Ishikawa (cell line): ENCODE data around the gene HOXB4.

Experiments used
- CEBPB ChIP-seq: IDR thresholded peaks from 2 replicates; pipeline ENCODE4 v1.6.1; 2012
- CREB1 ChIP-seq: IDR thresholded peaks from 2 replicates; pipeline ENCODE4 v1.6.1; 2012; ENCODE audit warnings: low read depth
- EGR1 ChIP-seq: IDR thresholded peaks from 2 replicates; pipeline ENCODE4 v1.6.1; 2012
- EP300 ChIP-seq: IDR thresholded peaks from 2 replicates; pipeline ENCODE4 v1.6.1; 2012; ENCODE audit warnings: borderline replicate concordance
- FOXM1 ChIP-seq: IDR thresholded peaks from 2 replicates; pipeline ENCODE4 v1.6.1; 2012; ENCODE audit warnings: low read depth, borderline replicate concordance
- MAX ChIP-seq: IDR thresholded peaks from 2 replicates; pipeline ENCODE4 v1.6.1; 2012
- NFIC ChIP-seq: IDR thresholded peaks from 2 replicates; pipeline ENCODE4 v1.6.1; 2012
- RAD21 ChIP-seq: IDR thresholded peaks from 2 replicates; pipeline ENCODE4 v1.6.1; 2012; ENCODE audit warnings: low read depth
- REST ChIP-seq: IDR thresholded peaks from 2 replicates; pipeline ENCODE4 v1.6.1; 2012; ENCODE audit warnings: low read depth, mild to moderate bottlenecking
- TAF1 ChIP-seq: IDR thresholded peaks from 2 replicates; pipeline ENCODE4 v1.6.1; 2012; ENCODE audit warnings: low read depth, mild to moderate bottlenecking
- TCF12 ChIP-seq: IDR thresholded peaks from 2 replicates; pipeline ENCODE4 v1.6.1; 2012; ENCODE audit warnings: low read depth
- TEAD4 ChIP-seq: IDR thresholded peaks from 2 replicates; pipeline ENCODE4 v1.6.1; 2012
- USF1 ChIP-seq: IDR thresholded peaks from 2 replicates; pipeline ENCODE4 v1.6.1; 2012
- YY1 ChIP-seq: IDR thresholded peaks from 2 replicates; pipeline ENCODE4 v1.6.1; 2012; ENCODE audit warnings: low read depth
- ZBTB7A ChIP-seq: IDR thresholded peaks from 2 replicates; pipeline ENCODE4 v1.6.1; 2012; ENCODE audit warnings: low read depth

The HOXB4 gene

GRCh38 chr17:48569240-48569582 is 8.9 kb downstream of the HOXB4 start:
- TF ChIP-seq NFIC, result no peak
- no peak for TF ChIP-seq YY1
- no peak for TF ChIP-seq REST
- no peak for TF ChIP-seq RAD21
- no peak for TF ChIP-seq TAF1
- TF ChIP-seq TCF12, result no peak
- no peak for TF ChIP-seq ZBTB7A
- TF ChIP-seq FOXM1, result no peak
- no peak for TF ChIP-seq CREB1

- TF ChIP-seq TCF12, result peak; percentile 26; the same call in 1 of the 2 replicates
- no peak for TF ChIP-seq MAX
- no peak for TF ChIP-seq NFIC
- TF ChIP-seq FOXM1, result no peak
- TF ChIP-seq CEBPB, result no peak
- TF ChIP-seq CREB1, result no peak
- TF ChIP-seq TAF1, result no peak
- TF ChIP-seq USF1, result peak; percentile 64
- TF ChIP-seq RAD21, result no peak
- TF ChIP-seq TEAD4, result no peak
- no peak for TF ChIP-seq EGR1
- no peak for TF ChIP-seq REST
- peak; percentile 20; the same call in 1 of the 2 replicates for TF ChIP-seq EP300
- no peak for TF ChIP-seq YY1
- TF ChIP-seq ZBTB7A, result no peak
These were observed 9.5 kb downstream of the HOXB4 start for GRCh38 chr17:48568499-48569239.

GRCh38 chr17:48567646-48568354 is 10.3 kb downstream of the HOXB4 start:
- TF ChIP-seq ZBTB7A, result no peak
- no peak for TF ChIP-seq CEBPB
- no peak for TF ChIP-seq USF1
- no peak for TF ChIP-seq TCF12
- no peak for TF ChIP-seq NFIC
- TF ChIP-seq EP300, result no peak

- TF ChIP-seq NFIC (no peak), TEAD4 (no peak), CEBPB (no peak), ZBTB7A (no peak), USF1 (no peak), CREB1 (no peak), REST (no peak), TCF12 (no peak), FOXM1 (no peak), RAD21 (no peak), MAX (no peak), EGR1 (no peak), TAF1 (no peak), YY1 (no peak), EP300 (no peak)
These were observed 10.9 kb downstream of the HOXB4 start for GRCh38 chr17:48567209-48567608.
